K562 (cell line): ENCODE data around the gene SF3B4. TPM values are rescaled to one million over a fixed set of nuclear protein-coding genes. Genes with fewer than 3 reads are reported as not detected.

Experiments
- BRCA1 ChIP-seq, 2 experiments: fragments of 450-650 bp in 1 of 2; sonication (generic) in 1 of 2; formaldehyde crosslinking in 1 of 2; IDR thresholded peaks; 2 replicates each; pipeline versions ENCODE4 v1.5.0 to v1.6.1; 2017 to 2020; ENCODE audit warnings: mild to moderate bottlenecking in 1 of 2, missing genetic modification reagents in 1 of 2
- CCAR2 ChIP-seq: fragments of 200-400 bp; formaldehyde crosslinking; IDR thresholded peaks from 2 replicates; pipeline ENCODE4 v1.6.1; 2017; ENCODE audit warnings: mild to moderate bottlenecking, low read depth, low read length
- ETS2 ChIP-seq: IDR thresholded peaks from 2 replicates; pipeline ENCODE4 v1.6.1; 2016; ENCODE audit warnings: borderline replicate concordance, missing genetic modification characterization, mild to moderate bottlenecking, moderate library complexity, missing compliant biosample characterization; ENCODE audit not compliant: poor library complexity, severe bottlenecking
- POLR2AphosphoS5 ChIP-seq: IDR thresholded peaks from 2 replicates; pipeline ENCODE4 v1.6.1; 2011; ENCODE audit warnings: mild to moderate bottlenecking, low read depth, low read length, moderate library complexity; ENCODE audit not compliant: control insufficient read depth, insufficient read depth
- RBM39 ChIP-seq: fragments of 200-400 bp; formaldehyde crosslinking; optimal IDR thresholded peaks from 2 replicates; pipeline ENCODE3; 2018; ENCODE audit warnings: low read depth, low read length
- SRSF7 ChIP-seq: fragments of 200-400 bp; formaldehyde crosslinking; optimal IDR thresholded peaks from 2 replicates; pipeline ENCODE3; 2017; ENCODE audit warnings: mild to moderate bottlenecking, low read depth, low read length
- U2AF1 ChIP-seq: fragments of 200-400 bp; formaldehyde crosslinking; optimal IDR thresholded peaks from 2 replicates; pipeline ENCODE3; 2017; ENCODE audit warnings: mild to moderate bottlenecking, low read depth, low read length, moderate library complexity
- ZNF274 ChIP-seq: IDR thresholded peaks from 2 replicates; pipeline ENCODE4 v1.6.1; 2011; ENCODE audit warnings: low read depth, mild to moderate bottlenecking, low read length, moderate library complexity, borderline replicate concordance
- ZNF695 ChIP-seq: fragments of 450-650 bp; formaldehyde crosslinking; IDR thresholded peaks from 2 replicates; pipeline ENCODE4 v1.4.0; 2020; ENCODE audit warnings: mild to moderate bottlenecking, moderate library complexity
- ZNF778 ChIP-seq: fragments of 450-650 bp; formaldehyde crosslinking; IDR thresholded peaks from 2 replicates; pipeline ENCODE4 v1.4.0; 2020; ENCODE audit warnings: mild to moderate bottlenecking, moderate library complexity
- polyA plus RNA-seq, 8 experiments: library from polyadenylated mRNA; depleted of rRNA in 4 of 8; stranded (reverse) in 5 of 8; unstranded in 3 of 8; fragments of >200 nt; fragmentation: Nextera tagmentation in 2 of 8; fragmentation: Illumina TruSeq in 1 of 8; extraction: Ambion mirVana in 2 of 8; extraction: Trizol in 1 of 8; gene quantifications; 2 replicates each; pipeline versions ENCODE4 v1.2.1 to v1.2.3, GENCODE V29; 2011 to 2014; ENCODE audit warnings: inconsistent platforms in 1 of 8, missing spikeins in 1 of 8
- total RNA-seq, 7 experiments: library from RNA; depleted of rRNA in 6 of 7; stranded (reverse); fragments of >200 nt in 6 of 7; fragmentation: Illumina TruSeq in 2 of 7; extraction: Trizol in 2 of 7; gene quantifications; 2 replicates each; pipeline versions ENCODE4 v1.2.1 to v1.2.3, GENCODE V29; 2011 to 2021; ENCODE audit warnings: low replicate concordance in 1 of 7
- TF ChIP-seq, protein P1 (sequence below): fragments of 450-650 bp; IDR thresholded peaks from 2 replicates; pipeline ENCODE4 v1.6.1; 2017; ENCODE audit warnings: antibody characterized with exemption, mild to moderate bottlenecking
- TF ChIP-seq, protein P2 (sequence below): fragments of 450-650 bp; IDR thresholded peaks from 2 replicates; pipeline ENCODE4 v1.7.1; 2018; ENCODE audit warnings: mild to moderate bottlenecking, low read depth; ENCODE audit not compliant: partially characterized antibody
- TF ChIP-seq, protein P3 (sequence below), 2 experiments: IDR thresholded peaks in 1 of 2; conservative IDR thresholded peaks in 1 of 2; 2 replicates each; pipeline ENCODE4 v1.6.1; 2016; ENCODE audit warnings: low read depth in 2 of 2, mild to moderate bottlenecking in 1 of 2, missing compliant biosample characterization in 1 of 2, missing genetic modification characterization in 1 of 2, moderate library complexity in 1 of 2
- TF ChIP-seq, protein P4 (sequence below): fragments of 450-650 bp; formaldehyde crosslinking; IDR thresholded peaks from 2 replicates; pipeline ENCODE4 v1.4.0; 2022; ENCODE audit warnings: missing genetic modification characterization

The SF3B4 gene
- total and polyA plus RNA-seq, 9 of the 15 experiments (the other 6 are each of a cell fraction or from before 2014, with no cell fraction given), result 3.0 to 88.0 (median 26.1) TPM

DNA sequence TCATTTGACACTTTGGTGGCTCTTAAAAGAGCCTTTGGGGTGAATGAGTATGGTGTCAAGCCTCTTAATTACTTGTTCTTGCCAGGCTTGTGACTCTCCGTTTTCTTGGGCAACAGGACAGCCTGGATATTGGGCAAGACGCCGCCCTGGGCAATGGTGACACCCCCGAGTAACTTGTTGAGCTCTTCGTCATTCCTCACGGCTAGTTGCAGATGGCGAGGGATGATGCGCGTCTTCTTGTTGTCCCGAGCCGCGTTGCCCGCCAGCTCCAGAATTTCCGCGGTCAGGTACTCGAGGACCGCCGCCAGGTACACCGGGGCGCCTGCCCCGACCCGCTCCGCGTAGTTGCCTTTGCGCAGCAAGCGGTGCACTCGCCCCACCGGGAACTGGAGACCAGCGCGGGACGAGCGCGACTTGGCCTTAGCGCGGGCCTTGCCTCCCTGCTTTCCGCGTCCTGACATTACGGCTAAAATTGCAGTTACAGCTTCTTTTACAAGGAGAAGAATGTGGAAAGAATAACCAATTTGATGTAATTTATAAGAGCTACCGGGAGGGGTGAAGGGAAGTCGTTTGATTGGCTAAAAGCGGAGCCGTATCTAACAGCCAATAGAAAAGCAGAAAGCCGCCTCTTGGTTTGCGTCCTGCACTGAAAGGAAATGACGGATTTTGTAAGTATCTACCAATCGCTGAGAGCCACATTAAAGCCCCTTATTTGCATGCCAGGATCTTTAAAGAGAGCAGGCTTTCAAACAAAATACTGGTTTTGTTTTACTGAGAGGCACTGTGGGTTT is 40.0 kb downstream of the SF3B4 start (continued):
- TF ChIP-seq, protein P1, sequence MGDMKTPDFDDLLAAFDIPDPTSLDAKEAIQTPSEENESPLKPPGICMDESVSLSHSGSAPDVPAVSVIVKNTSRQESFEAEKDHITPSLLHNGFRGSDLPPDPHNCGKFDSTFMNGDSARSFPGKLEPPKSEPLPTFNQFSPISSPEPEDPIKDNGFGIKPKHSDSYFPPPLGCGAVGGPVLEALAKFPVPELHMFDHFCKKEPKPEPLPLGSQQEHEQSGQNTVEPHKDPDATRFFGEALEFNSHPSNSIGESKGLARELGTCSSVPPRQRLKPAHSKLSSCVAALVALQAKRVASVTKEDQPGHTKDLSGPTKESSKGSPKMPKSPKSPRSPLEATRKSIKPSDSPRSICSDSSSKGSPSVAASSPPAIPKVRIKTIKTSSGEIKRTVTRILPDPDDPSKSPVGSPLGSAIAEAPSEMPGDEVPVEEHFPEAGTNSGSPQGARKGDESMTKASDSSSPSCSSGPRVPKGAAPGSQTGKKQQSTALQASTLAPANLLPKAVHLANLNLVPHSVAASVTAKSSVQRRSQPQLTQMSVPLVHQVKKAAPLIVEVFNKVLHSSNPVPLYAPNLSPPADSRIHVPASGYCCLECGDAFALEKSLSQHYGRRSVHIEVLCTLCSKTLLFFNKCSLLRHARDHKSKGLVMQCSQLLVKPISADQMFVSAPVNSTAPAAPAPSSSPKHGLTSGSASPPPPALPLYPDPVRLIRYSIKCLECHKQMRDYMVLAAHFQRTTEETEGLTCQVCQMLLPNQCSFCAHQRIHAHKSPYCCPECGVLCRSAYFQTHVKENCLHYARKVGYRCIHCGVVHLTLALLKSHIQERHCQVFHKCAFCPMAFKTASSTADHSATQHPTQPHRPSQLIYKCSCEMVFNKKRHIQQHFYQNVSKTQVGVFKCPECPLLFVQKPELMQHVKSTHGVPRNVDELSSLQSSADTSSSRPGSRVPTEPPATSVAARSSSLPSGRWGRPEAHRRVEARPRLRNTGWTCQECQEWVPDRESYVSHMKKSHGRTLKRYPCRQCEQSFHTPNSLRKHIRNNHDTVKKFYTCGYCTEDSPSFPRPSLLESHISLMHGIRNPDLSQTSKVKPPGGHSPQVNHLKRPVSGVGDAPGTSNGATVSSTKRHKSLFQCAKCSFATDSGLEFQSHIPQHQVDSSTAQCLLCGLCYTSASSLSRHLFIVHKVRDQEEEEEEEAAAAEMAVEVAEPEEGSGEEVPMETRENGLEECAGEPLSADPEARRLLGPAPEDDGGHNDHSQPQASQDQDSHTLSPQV, result no peak
- TF ChIP-seq BRCA1 (IDR thresholded peaks at IDR 0.05), result no peak
- TF ChIP-seq BRCA1 (CRISPR knock-in tag; IDR thresholded peaks at IDR 0.05), result no peak
- no peak for TF ChIP-seq U2AF1
- no peak for TF ChIP-seq ETS2 (tag)
- TF ChIP-seq ZNF695 (CRISPR knock-in tag), result no peak
- peak; percentile 83 for TF ChIP-seq POLR2AphosphoS5
- TF ChIP-seq CCAR2, result no peak
- TF ChIP-seq ZNF274, result no peak
- no peak for TF ChIP-seq ZNF778
- TF ChIP-seq, protein P2, sequence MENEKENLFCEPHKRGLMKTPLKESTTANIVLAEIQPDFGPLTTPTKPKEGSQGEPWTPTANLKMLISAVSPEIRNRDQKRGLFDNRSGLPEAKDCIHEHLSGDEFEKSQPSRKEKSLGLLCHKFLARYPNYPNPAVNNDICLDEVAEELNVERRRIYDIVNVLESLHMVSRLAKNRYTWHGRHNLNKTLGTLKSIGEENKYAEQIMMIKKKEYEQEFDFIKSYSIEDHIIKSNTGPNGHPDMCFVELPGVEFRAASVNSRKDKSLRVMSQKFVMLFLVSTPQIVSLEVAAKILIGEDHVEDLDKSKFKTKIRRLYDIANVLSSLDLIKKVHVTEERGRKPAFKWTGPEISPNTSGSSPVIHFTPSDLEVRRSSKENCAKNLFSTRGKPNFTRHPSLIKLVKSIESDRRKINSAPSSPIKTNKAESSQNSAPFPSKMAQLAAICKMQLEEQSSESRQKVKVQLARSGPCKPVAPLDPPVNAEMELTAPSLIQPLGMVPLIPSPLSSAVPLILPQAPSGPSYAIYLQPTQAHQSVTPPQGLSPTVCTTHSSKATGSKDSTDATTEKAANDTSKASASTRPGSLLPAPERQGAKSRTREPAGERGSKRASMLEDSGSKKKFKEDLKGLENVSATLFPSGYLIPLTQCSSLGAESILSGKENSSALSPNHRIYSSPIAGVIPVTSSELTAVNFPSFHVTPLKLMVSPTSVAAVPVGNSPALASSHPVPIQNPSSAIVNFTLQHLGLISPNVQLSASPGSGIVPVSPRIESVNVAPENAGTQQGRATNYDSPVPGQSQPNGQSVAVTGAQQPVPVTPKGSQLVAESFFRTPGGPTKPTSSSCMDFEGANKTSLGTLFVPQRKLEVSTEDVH, result peak; percentile 15
- no peak for TF ChIP-seq SRSF7
- TF ChIP-seq, protein P3, sequence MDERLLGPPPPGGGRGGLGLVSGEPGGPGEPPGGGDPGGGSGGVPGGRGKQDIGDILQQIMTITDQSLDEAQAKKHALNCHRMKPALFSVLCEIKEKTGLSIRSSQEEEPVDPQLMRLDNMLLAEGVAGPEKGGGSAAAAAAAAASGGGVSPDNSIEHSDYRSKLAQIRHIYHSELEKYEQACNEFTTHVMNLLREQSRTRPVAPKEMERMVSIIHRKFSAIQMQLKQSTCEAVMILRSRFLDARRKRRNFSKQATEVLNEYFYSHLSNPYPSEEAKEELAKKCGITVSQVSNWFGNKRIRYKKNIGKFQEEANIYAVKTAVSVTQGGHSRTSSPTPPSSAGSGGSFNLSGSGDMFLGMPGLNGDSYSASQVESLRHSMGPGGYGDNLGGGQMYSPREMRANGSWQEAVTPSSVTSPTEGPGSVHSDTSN (CRISPR knock-in tag; IDR thresholded peaks at IDR 0.05; ENCODE audit: low read depth), result no peak
- TF ChIP-seq, protein P3 (tag; conservative IDR thresholded peaks at IDR 0.05; ENCODE audit: low read depth), result no peak
- TF ChIP-seq, protein P4, sequence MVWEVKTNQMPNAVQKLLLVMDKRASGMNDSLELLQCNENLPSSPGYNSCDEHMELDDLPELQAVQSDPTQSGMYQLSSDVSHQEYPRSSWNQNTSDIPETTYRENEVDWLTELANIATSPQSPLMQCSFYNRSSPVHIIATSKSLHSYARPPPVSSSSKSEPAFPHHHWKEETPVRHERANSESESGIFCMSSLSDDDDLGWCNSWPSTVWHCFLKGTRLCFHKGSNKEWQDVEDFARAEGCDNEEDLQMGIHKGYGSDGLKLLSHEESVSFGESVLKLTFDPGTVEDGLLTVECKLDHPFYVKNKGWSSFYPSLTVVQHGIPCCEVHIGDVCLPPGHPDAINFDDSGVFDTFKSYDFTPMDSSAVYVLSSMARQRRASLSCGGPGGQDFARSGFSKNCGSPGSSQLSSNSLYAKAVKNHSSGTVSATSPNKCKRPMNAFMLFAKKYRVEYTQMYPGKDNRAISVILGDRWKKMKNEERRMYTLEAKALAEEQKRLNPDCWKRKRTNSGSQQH (CRISPR knock-in tag), result peak; percentile 16; the same call in 1 of the 2 replicates
- TF ChIP-seq RBM39, result no peak
